Measurements from ENCODE around the gene KCNJ11. TPM values are rescaled to one million over a fixed set of nuclear protein-coding genes. Genes with fewer than 3 reads are reported as not detected.

KCNJ11 gene
- polyA plus RNA-seq, 1 donor (not counting 4 experiments of a cell fraction or from before 2014, with no cell fraction given): 0.03 TPM

DNA sequence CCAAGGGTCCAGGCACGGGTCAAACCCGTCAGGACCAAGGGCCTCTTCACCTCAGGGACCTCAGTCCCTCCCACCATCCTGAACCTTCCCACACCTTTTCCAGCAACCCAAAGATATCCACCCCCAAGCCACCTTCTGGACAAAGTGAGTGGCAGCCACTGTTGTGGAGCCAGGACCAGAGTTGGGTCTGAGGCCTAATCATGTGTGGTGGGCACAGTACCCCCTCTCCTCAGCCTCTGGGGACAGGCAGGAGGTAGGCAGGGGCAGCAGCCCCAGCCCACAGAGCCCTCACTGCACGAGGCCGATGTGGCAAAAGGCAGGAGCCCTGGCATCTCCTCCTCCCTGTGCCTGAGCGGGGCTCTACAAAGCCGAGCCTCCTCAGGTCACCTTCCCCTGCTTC is 2.5 kb downstream of the KCNJ11 start:
- no peaks in the 10 kb centered on the region for H3K36me3 ChIP-seq (ENCODE audit: control insufficient read depth in 2 of 2, extremely low read depth in 1 of 2, insufficient read depth in 2 of 2, low read length in 2 of 2)
- H3K9me3 ChIP-seq (ENCODE audit: control insufficient read depth, low read depth, low read length): no peaks in the 10 kb centered on the region
- H3K4me1 ChIP-seq (ENCODE audit: control insufficient read depth, extremely low read depth, insufficient read depth, low read length): no peaks in the 10 kb centered on the region
- no peaks in the 10 kb centered on the region for H3K79me2 ChIP-seq (ENCODE audit: control insufficient read depth, insufficient read depth, low read length)
- dilution Hi-C loops (cut with MboI; ENCODE audit: extremely low pct_ligation_motif_present, low sequenced_read_pairs): no loop called here
- no peak overlapping the region for H3K27ac ChIP-seq (ENCODE audit: control insufficient read depth, insufficient read depth, low read length)
- no peaks in the 10 kb centered on the region for H4K20me1 ChIP-seq (ENCODE audit: control insufficient read depth, extremely low read depth, insufficient read depth, low read length)
- no peak overlapping the region for H3K4me2 ChIP-seq (ENCODE audit: control insufficient read depth, extremely low read depth, insufficient read depth, low read depth, low read length)
- TF ChIP-seq, protein P1, sequence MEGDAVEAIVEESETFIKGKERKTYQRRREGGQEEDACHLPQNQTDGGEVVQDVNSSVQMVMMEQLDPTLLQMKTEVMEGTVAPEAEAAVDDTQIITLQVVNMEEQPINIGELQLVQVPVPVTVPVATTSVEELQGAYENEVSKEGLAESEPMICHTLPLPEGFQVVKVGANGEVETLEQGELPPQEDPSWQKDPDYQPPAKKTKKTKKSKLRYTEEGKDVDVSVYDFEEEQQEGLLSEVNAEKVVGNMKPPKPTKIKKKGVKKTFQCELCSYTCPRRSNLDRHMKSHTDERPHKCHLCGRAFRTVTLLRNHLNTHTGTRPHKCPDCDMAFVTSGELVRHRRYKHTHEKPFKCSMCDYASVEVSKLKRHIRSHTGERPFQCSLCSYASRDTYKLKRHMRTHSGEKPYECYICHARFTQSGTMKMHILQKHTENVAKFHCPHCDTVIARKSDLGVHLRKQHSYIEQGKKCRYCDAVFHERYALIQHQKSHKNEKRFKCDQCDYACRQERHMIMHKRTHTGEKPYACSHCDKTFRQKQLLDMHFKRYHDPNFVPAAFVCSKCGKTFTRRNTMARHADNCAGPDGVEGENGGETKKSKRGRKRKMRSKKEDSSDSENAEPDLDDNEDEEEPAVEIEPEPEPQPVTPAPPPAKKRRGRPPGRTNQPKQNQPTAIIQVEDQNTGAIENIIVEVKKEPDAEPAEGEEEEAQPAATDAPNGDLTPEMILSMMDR (optimal IDR thresholded peaks at IDR 0.05 in 1 of 3, IDR thresholded peaks at IDR 0.05 in 1 of 3, conservative IDR thresholded peaks at IDR 0.05 in 1 of 3; ENCODE audit: extremely low read depth in 1 of 3, insufficient read depth in 2 of 3, low read length in 3 of 3): no peak
- no peak for TF ChIP-seq EZH2 (IDR thresholded peaks at IDR 0.05; ENCODE audit: low read length)
- H3K9me1 ChIP-seq (ENCODE audit: control insufficient read depth, extremely low read depth, insufficient read depth, low read length): no peaks in the 10 kb centered on the region
- no peak for FAIRE-seq
- H3K27me3 ChIP-seq (ENCODE audit: control insufficient read depth, extremely low read depth, insufficient read depth, low read length): peaks cover 13% of the 10 kb centered on the region
- no peak for DNase-seq (ENCODE audit: low read depth, low spot score)
- H3K9ac ChIP-seq (ENCODE audit: control insufficient read depth, extremely low read depth, insufficient read depth, low read length): no peak overlapping the region
- H2AFZ ChIP-seq (ENCODE audit: control insufficient read depth, low read length): no peak overlapping the region
- H3K4me3 ChIP-seq (ENCODE audit: control insufficient read depth in 2 of 3, extremely low read depth in 1 of 3, insufficient read depth in 2 of 3, low read depth in 1 of 3, low read length in 3 of 3): no peak overlapping the region

DNA sequence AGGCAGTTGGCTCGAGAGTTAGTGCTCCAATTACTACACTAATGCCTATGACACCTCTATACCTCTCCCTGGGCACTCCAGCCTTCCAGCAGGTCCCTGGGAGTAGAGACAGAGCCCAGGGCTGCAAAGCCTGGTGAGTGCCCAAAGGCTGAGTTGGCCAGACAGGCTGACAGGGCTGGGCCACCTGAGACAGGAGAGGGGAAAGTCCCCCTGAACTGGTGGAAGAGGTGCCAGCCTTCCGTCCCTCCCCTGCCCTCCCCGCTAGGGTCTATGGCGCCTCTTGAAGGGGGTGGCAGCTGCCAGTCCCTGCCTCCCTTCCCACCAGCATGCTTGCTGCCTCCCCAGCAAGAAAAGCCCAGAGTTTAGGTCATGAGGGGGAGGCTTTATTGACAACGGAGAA is 3.0 kb downstream of the KCNJ11 start:
- H3K79me2 ChIP-seq (ENCODE audit: control insufficient read depth, insufficient read depth, low read length): no peaks in the 10 kb centered on the region
- H3K4me3 ChIP-seq (ENCODE audit: control insufficient read depth in 2 of 3, extremely low read depth in 1 of 3, insufficient read depth in 2 of 3, low read depth in 1 of 3, low read length in 3 of 3): no peak overlapping the region
- H3K36me3 ChIP-seq (ENCODE audit: control insufficient read depth in 2 of 2, extremely low read depth in 1 of 2, insufficient read depth in 2 of 2, low read length in 2 of 2): no peaks in the 10 kb centered on the region
- H3K27ac ChIP-seq (ENCODE audit: control insufficient read depth, insufficient read depth, low read length): no peak overlapping the region
- H3K9ac ChIP-seq (ENCODE audit: control insufficient read depth, extremely low read depth, insufficient read depth, low read length): no peak overlapping the region
- no peaks in the 10 kb centered on the region for H3K9me1 ChIP-seq (ENCODE audit: control insufficient read depth, extremely low read depth, insufficient read depth, low read length)
- no peak overlapping the region for H2AFZ ChIP-seq (ENCODE audit: control insufficient read depth, low read length)
- H3K27me3 ChIP-seq (ENCODE audit: control insufficient read depth, extremely low read depth, insufficient read depth, low read length): peaks cover 13% of the 10 kb centered on the region
- no peaks in the 10 kb centered on the region for H4K20me1 ChIP-seq (ENCODE audit: control insufficient read depth, extremely low read depth, insufficient read depth, low read length)
- TF ChIP-seq EZH2 (IDR thresholded peaks at IDR 0.05; ENCODE audit: low read length): no peak
- TF ChIP-seq, protein P1 (optimal IDR thresholded peaks at IDR 0.05 in 1 of 3, IDR thresholded peaks at IDR 0.05 in 1 of 3, conservative IDR thresholded peaks at IDR 0.05 in 1 of 3; ENCODE audit: extremely low read depth in 1 of 3, insufficient read depth in 2 of 3, low read length in 3 of 3): no peak
- H3K9me3 ChIP-seq (ENCODE audit: control insufficient read depth, low read depth, low read length): no peaks in the 10 kb centered on the region
- H3K4me2 ChIP-seq (ENCODE audit: control insufficient read depth, extremely low read depth, insufficient read depth, low read depth, low read length): no peak overlapping the region
- dilution Hi-C loops (cut with MboI; ENCODE audit: extremely low pct_ligation_motif_present, low sequenced_read_pairs): no loop called here
- no peaks in the 10 kb centered on the region for H3K4me1 ChIP-seq (ENCODE audit: control insufficient read depth, extremely low read depth, insufficient read depth, low read length)
- DNase-seq (ENCODE audit: low read depth, low spot score) (no peak), FAIRE-seq (no peak)
